Endothelial cell (in vitro differentiated cells): ENCODE data around the gene NUP98. TPM values are rescaled to one million over a fixed set of nuclear protein-coding genes. Genes with fewer than 3 reads are reported as not detected.

ENCODE experiments used
- DNase-seq: peaks from one replicate; pipeline ENCODE4 v3.0.0; 2021; ENCODE audit warnings: low spot score
- H3K27ac Mint-ChIP-seq: one replicate; pipeline ENCODE4 v1.8.0; 2021; ENCODE audit warnings: mixed read lengths, inconsistent platforms; ENCODE audit not compliant: unreplicated experiment
- H3K27me3 Mint-ChIP-seq: one replicate; pipeline ENCODE4 v1.8.0; 2021; ENCODE audit warnings: mild to moderate bottlenecking, moderate library complexity, mixed read lengths, inconsistent platforms; ENCODE audit not compliant: unreplicated experiment
- H3K36me3 Mint-ChIP-seq: one replicate; pipeline ENCODE4 v1.8.0; 2021; ENCODE audit warnings: mild to moderate bottlenecking, low read depth, mixed read lengths, inconsistent platforms; ENCODE audit not compliant: unreplicated experiment
- H3K4me1 Mint-ChIP-seq: one replicate; pipeline ENCODE4 v1.8.0; 2021; ENCODE audit warnings: mild to moderate bottlenecking, mixed read lengths, inconsistent platforms; ENCODE audit not compliant: unreplicated experiment
- H3K4me3 Mint-ChIP-seq: one replicate; pipeline ENCODE4 v1.8.0; 2021; ENCODE audit warnings: mild to moderate bottlenecking, mixed read lengths, inconsistent platforms; ENCODE audit not compliant: unreplicated experiment
- H3K9me3 Mint-ChIP-seq: one replicate; pipeline ENCODE4 v1.8.0; 2021; ENCODE audit warnings: mixed read lengths, inconsistent platforms; ENCODE audit not compliant: unreplicated experiment
- CTCF ChIP-seq: fragments of 200-600 bp; sonication (generic); IDR thresholded peaks from one replicate; pipeline ENCODE4 v1.5.0; 2021; ENCODE audit warnings: antibody characterized with exemption; ENCODE audit not compliant: unreplicated experiment
- total RNA-seq: library from RNA; stranded (reverse); fragmentation: NEBNext Ultra II Directional; extraction: Animal tissue kit (Norgen Biotek cat#: 25700); gene quantifications from one replicate; pipeline ENCODE4 v1.2.1, GENCODE V29; 2021; ENCODE audit not compliant: unreplicated experiment

Gene NUP98
- total RNA-seq, 1 donor from 2014 or later: 59.9 TPM

DNA sequence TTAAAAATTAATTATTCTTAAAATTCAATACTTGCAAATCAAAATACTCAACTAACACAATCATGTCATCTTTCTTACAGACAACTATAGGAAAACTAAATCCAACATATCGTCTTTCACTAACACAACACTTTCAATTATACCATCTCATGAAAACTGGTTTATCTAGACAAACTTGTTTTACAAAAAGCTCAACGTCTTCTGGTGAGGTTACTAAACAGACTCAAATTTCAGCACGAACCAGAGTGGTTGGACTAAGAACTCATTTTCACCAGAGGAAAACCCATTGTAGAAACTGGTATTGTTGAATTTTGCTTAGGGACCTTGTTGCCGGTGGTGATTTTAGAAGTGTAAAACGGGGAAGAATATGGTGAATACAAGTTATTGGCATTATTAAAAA is 52.2 kb downstream of the NUP98 start:
- no peaks in the 10 kb centered on the region for H3K9me3 Mint-ChIP-seq
- no peak for DNase-seq
- H3K36me3 Mint-ChIP-seq: peaks cover 14% of the 10 kb centered on the region
- no peak overlapping the region for H3K27ac Mint-ChIP-seq
- H3K4me1 Mint-ChIP-seq: no peaks in the 10 kb centered on the region
- no peak overlapping the region for H3K4me3 Mint-ChIP-seq
- TF ChIP-seq CTCF: no peak
- no peaks in the 10 kb centered on the region for H3K27me3 Mint-ChIP-seq

DNA sequence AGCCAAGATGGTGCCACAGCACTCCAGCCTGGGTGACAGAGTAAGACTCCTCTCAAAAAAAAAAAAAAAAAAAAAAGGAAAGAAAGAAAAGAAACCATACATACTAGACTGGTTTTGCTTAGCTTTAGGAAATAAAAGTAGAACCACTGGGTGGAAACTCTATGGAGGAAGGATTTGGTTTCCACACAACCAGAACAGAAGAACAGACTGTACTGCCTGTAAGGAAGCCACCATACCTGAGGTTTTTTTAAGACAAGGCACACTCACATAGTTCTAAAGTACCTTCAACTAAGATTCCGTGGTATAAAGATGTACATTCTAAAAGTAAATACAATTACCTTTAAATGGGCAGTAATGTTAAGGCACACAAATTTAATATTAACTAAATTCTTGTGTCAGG is 58.6 kb downstream of the NUP98 start:
- H3K27ac Mint-ChIP-seq: no peak overlapping the region
- no peaks in the 10 kb centered on the region for H3K27me3 Mint-ChIP-seq
- TF ChIP-seq CTCF: no peak
- no peaks in the 10 kb centered on the region for H3K4me1 Mint-ChIP-seq
- no peak for DNase-seq
- H3K9me3 Mint-ChIP-seq: no peaks in the 10 kb centered on the region
- peaks cover 21% of the 10 kb centered on the region for H3K36me3 Mint-ChIP-seq
- no peak overlapping the region for H3K4me3 Mint-ChIP-seq

DNA sequence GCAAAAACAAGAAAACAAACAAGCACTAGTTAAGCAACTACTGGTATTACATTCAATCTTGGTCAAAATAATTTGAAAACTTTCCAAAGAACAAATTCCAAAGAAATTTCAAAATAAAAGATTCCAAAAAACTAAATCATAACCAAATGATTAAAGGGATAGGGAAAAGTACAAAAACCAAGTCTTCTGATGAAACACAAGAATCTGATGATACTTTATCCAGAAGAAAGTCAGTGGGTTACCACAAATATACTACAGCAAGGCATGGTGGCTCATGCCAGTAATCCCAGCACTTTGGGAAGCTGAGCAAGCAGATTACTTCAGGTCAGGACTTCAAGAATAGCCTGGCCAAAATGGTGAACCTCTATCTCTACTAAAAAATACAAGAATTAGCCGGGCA is 59.1 kb downstream of the NUP98 start:
- no peak for DNase-seq
- no peaks in the 10 kb centered on the region for H3K4me1 Mint-ChIP-seq
- H3K27me3 Mint-ChIP-seq: no peaks in the 10 kb centered on the region
- no peaks in the 10 kb centered on the region for H3K9me3 Mint-ChIP-seq
- H3K4me3 Mint-ChIP-seq: no peak overlapping the region
- peaks cover 21% of the 10 kb centered on the region for H3K36me3 Mint-ChIP-seq
- no peak for TF ChIP-seq CTCF
- H3K27ac Mint-ChIP-seq: no peak overlapping the region

- Mint-ChIP-seq H3K4me3 (no peak overlapping the region), H3K36me3 (peaks cover 21% of the 10 kb centered on the region), H3K9me3 (no peaks in the 10 kb centered on the region), H3K27me3 (no peaks in the 10 kb centered on the region), H3K27ac (no peak overlapping the region), H3K4me1 (no peaks in the 10 kb centered on the region)
- no peak for DNase-seq
- no peak for TF ChIP-seq CTCF
These were observed 59.9 kb downstream of the NUP98 start for GRCh38 chr11:3737386-3737933.

- no peaks in the 10 kb centered on the region for H3K4me1 Mint-ChIP-seq
- no peak overlapping the region for H3K4me3 Mint-ChIP-seq
- H3K36me3 Mint-ChIP-seq: peaks cover 17% of the 10 kb centered on the region
- DNase-seq: no peak
- no peaks in the 10 kb centered on the region for H3K9me3 Mint-ChIP-seq
- H3K27me3 Mint-ChIP-seq: no peaks in the 10 kb centered on the region
- H3K27ac Mint-ChIP-seq: no peak overlapping the region
- no peak for TF ChIP-seq CTCF
These were observed 60.5 kb downstream of the NUP98 start for GRCh38 chr11:3736816-3737215.
